ENCODE data around the gene KCTD2. TPM values are rescaled to one million over a fixed set of nuclear protein-coding genes. Genes with fewer than 3 reads are reported as not detected.
A peak's percentile ranks its signal among the peaks of the same experiment; 100 is the strongest.

KCTD2 gene
- total and polyA plus RNA-seq, 9 of the 15 experiments (the other 6 are each of a cell fraction or from before 2014, with no cell fraction given) = 1.7 to 32.9 (median 15.8) TPM

GRCh38 chr17:75046407-75047289, at the start of gene KCTD2, which contains the start of gene ATP5PD (continued):
- TF ChIP-seq E2F6 (IDR thresholded peaks at IDR 0.05; ENCODE audit: borderline replicate concordance in 1 of 2, extremely low read depth in 1 of 2, insufficient read depth in 1 of 2, insufficient read length in 1 of 2, low read depth in 1 of 2, low read length in 1 of 2, poor library complexity in 1 of 2, severe bottlenecking in 1 of 2) (peak in 1 of 2 experiments; percentile 24), SAP30 (IDR thresholded peaks at IDR 0.05; ENCODE audit: borderline replicate concordance, insufficient read depth, low read depth, low read length, poor library complexity, severe bottlenecking) (peak; percentile 81), SMAD1 (IDR thresholded peaks at IDR 0.05; ENCODE audit: low read depth, low read length, partially characterized antibody) (peak; percentile 55), REST (IDR thresholded peaks at IDR 0.05; ENCODE audit: borderline replicate concordance) (no peak; the same call in 1 of the 2 replicates), REST (CRISPR knock-in tag; IDR thresholded peaks at IDR 0.05; ENCODE audit: low read depth) (peak; percentile 45; the same call in 1 of the 2 replicates), BDP1 (IDR thresholded peaks at IDR 0.05; ENCODE audit: insufficient read depth, insufficient read length) (no peak), FUS (optimal IDR thresholded peaks at IDR 0.05; ENCODE audit: low read depth, low read length) (no peak), FOXP4 (CRISPR knock-in tag; IDR thresholded peaks at IDR 0.05; ENCODE audit: borderline replicate concordance) (peak; percentile 89; the same call in 1 of the 2 replicates), FOXJ2 (tag; IDR thresholded peaks at IDR 0.05) (no peak), ZBTB43 (CRISPR knock-in tag; IDR thresholded peaks at IDR 0.05) (peak; percentile 61; the same call in 1 of the 2 replicates), POLR2AphosphoS2 (IDR thresholded peaks at IDR 0.05; ENCODE audit: low read length) (peak; percentile 74; the same call in 1 of the 2 replicates)
